ENCODE measurements around the gene SLX4IP. TPM values are rescaled to one million over a fixed set of nuclear protein-coding genes. Genes with fewer than 3 reads are reported as not detected.

Gene SLX4IP
- total RNA-seq, 1 experiment from 2014 or later = 11.1 TPM

- no peaks in the 10 kb centered on the region for H4K20me1 ChIP-seq (ENCODE audit: insufficient read depth)
- ChIA-PET RAD21 (ENCODE audit: low non-redundant PET in 1 of 2, low total read pairs in 2 of 2, uncharacterized antibody in 2 of 2, unreplicated experiment in 2 of 2) (no interaction called here), POLR2A (no interaction called here), CTCF (no interaction called here)
- no peak overlapping the region for H3K4me3 ChIP-seq (replicated peaks in 1 of 2; ENCODE audit: low read depth in 1 of 2, low read length in 2 of 2)
- no peak overlapping the region for H3K4me2 ChIP-seq (ENCODE audit: low read length)
- H3K9me3 ChIP-seq (ENCODE audit: control insufficient read depth in 1 of 2, insufficient read depth in 1 of 2, low read depth in 1 of 2, low read length in 2 of 2) = no peaks in the 10 kb centered on the region
- H3K27me3 ChIP-seq (ENCODE audit: insufficient read depth, low read length) = no peaks in the 10 kb centered on the region
- no peaks in the 10 kb centered on the region for H3K79me2 ChIP-seq (ENCODE audit: insufficient read depth, low read length)
- ATAC-seq = no peak
- H3K9me2 ChIP-seq (ENCODE audit: insufficient read depth) = no peaks in the 10 kb centered on the region
- H3K36me3 ChIP-seq (ENCODE audit: control insufficient read depth in 1 of 2, insufficient read depth in 2 of 2, low read length in 2 of 2) = no peaks in the 10 kb centered on the region
- intact Hi-C loops (cut with micrococcal nuclease) = no loop called here
- TF ChIP-seq SIN3A (IDR thresholded peaks at IDR 0.05; ENCODE audit: low read depth) (no peak), ZFX (IDR thresholded peaks at IDR 0.05) (no peak), CBX3 (IDR thresholded peaks at IDR 0.05; ENCODE audit: low read depth) (no peak), CTCF (IDR thresholded peaks at IDR 0.05 in 2 of 3, conservative IDR thresholded peaks at IDR 0.05 in 1 of 3; ENCODE audit: borderline replicate concordance in 1 of 3, insufficient read depth in 1 of 3, low read depth in 2 of 3, low read length in 2 of 3) (no peak), POLR2AphosphoS5 (IDR thresholded peaks at IDR 0.05; ENCODE audit: low read depth, low read length) (no peak), REST (IDR thresholded peaks at IDR 0.05; ENCODE audit: low read depth) (no peak), TCF7L2 (IDR thresholded peaks at IDR 0.05; ENCODE audit: borderline replicate concordance, extremely low read depth, insufficient read depth, insufficient read length) (no peak), FOSL1 (IDR thresholded peaks at IDR 0.05; ENCODE audit: low read depth) (no peak), ATF3 (IDR thresholded peaks at IDR 0.05) (no peak), CEBPB (IDR thresholded peaks at IDR 0.05; ENCODE audit: low read depth) (no peak), JUND (IDR thresholded peaks at IDR 0.05) (no peak), YY1 (IDR thresholded peaks at IDR 0.05; ENCODE audit: extremely low read depth, insufficient replicate concordance, low read depth, low read length) (no peak), MAX (IDR thresholded peaks at IDR 0.05) (no peak), ELF1 (IDR thresholded peaks at IDR 0.05; ENCODE audit: borderline replicate concordance, low read depth) (no peak), SP1 (IDR thresholded peaks at IDR 0.05; ENCODE audit: low read depth) (no peak), SRF (IDR thresholded peaks at IDR 0.05; ENCODE audit: low read depth) (no peak), ZNF274 (IDR thresholded peaks at IDR 0.05; ENCODE audit: low read depth, low read length) (no peak)
- no peak overlapping the region for H2AFZ ChIP-seq (ENCODE audit: low read depth, low read length, poor library complexity, severe bottlenecking)
- no peak for DNase-seq (ENCODE audit: low read depth, low spot score)
- peaks cover 44 to 56% of the 10 kb centered on the region in 2 experiments for H3K4me1 ChIP-seq (ENCODE audit: control insufficient read depth in 1 of 2, insufficient read depth in 2 of 2, low read length in 2 of 2)
- BruUV-seq (replicated peaks) = no TSS peak
- no peak overlapping the region for H3K9ac ChIP-seq (ENCODE audit: low read length)
- H3K27ac ChIP-seq (ENCODE audit: low read depth, low read length) = no peak overlapping the region
Measured at GRCh38 chr20:10577648-10578047, 142.5 kb downstream of the SLX4IP start.

Data from HCT116 (cell line).